AG09309 (cell line): ENCODE data around the gene HASPIN.

Source experiments
- DNase-seq: peaks from one replicate; pipeline ENCODE4 v3.0.0-alpha.2; 2010; ENCODE audit warnings: low read depth
- H3K4me3 ChIP-seq: 2 replicates; pipeline ENCODE4 v1.5.1; 2011; ENCODE audit warnings: mild to moderate bottlenecking, low read depth, low read length, moderate library complexity; ENCODE audit not compliant: control insufficient read depth
- CTCF ChIP-seq: IDR thresholded peaks from 2 replicates; pipeline ENCODE4 v1.5.1; 2011; ENCODE audit warnings: mild to moderate bottlenecking, low read depth, low read length, inconsistent platforms; ENCODE audit not compliant: insufficient read depth, control insufficient read depth; ENCODE audit errors: missing control alignments

Gene HASPIN

GRCh38 chr17:3690094-3690715 lies 33.5 kb upstream of the HASPIN start:
- no peak for TF ChIP-seq CTCF
- no peak overlapping the region for H3K4me3 ChIP-seq
- no peak for DNase-seq

DNA sequence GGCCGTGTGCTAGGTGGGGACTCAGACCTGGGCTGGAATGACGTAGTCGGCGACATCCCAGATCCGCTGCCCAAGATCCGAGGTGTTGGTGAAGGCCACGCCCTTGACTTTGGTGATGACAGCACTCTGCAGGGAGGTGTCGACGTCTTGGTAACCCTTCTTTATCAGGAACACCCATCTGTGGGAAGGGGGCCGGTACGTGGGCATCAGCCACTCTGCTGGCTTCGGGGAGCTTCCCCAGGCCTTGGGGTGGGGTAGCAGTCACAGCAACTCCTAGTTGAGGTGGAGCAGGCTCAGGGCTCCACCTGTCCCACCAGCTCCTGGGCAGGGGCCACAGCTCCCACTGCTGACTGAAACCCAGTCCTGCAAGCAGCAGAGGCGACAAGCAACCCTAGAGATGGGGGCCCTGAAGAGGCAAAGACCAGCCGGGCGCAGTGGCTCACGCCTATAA lies 32.1 kb upstream of the HASPIN start:
- H3K4me3 ChIP-seq = no peak overlapping the region
- no peak for DNase-seq

GRCh38 chr17:3692346-3692745 lies 31.4 kb upstream of the HASPIN start:
- no peak for DNase-seq
- no peak for TF ChIP-seq CTCF

More for the DNA sequence above, 32.1 kb upstream of the HASPIN start:
- TF ChIP-seq CTCF = no peak

GRCh38 chr17:3693141-3693540 lies 30.6 kb upstream of the HASPIN start:
- no peak for DNase-seq
- H3K4me3 ChIP-seq = no peak overlapping the region
- TF ChIP-seq CTCF = no peak

More at GRCh38 chr17:3692346-3692745, 31.4 kb upstream of the HASPIN start:
- H3K4me3 ChIP-seq = no peak overlapping the region

DNA sequence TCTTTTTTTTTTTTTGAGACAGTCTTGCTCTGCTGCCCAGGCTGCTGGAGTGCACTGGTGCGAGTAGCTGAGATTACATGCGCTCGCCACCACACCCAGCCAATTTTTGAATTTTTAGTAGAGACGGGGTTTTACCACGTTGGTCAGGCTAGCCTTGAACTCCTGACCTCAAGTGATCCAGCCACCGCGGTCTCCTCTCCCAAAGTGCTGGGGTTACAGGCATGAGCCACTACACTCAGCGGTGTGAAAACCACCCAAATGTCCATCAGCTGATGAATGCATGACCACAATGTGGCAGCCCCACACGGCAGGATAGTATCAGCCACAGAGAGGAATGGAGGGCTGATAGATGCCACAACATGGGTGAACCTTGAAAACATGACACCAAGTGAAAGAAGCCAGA lies 29.9 kb upstream of the HASPIN start:
- no peak for TF ChIP-seq CTCF

DNA sequence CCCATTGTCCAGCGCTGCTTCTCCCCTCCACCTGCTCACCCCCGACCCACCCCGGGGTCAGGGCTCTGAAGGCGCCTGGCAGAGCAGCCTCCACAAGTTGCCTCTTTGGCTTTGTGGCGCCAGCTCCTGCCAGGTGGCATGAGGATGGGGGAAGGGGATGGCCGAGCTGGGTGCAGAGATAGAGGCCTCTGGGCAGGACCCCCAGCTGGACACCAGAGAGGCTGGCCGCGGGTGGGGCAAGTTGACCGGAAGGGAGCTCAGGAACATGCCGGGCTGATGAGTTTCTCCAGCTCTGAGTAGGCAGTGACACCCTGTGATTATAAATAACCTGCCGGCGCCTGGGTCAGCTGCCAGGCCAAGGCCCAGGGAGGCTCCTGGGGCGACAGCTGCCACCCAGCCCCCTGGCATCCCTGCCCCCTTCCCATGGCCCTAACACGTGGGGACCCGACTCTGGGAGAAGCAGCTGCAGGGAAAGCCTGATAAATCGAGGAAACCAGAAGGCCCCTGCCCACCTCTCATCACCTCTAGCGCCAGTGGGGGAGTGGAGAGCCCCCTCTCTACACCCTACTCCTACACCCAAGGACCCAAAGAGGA lies 28.5 kb upstream of the HASPIN start:
- peak overlapping the region; percentile 56 for H3K4me3 ChIP-seq
- DNase-seq = no peak
- no peak for TF ChIP-seq CTCF

More for the DNA sequence above, 29.9 kb upstream of the HASPIN start:
- DNase-seq = no peak
- no peak overlapping the region for H3K4me3 ChIP-seq
